Activated gamma-delta T cell (primary cell): ENCODE data around the gene CDHR1.

Experiments
- DNase-seq: peaks from one replicate; lab custom pipeline; 2025; lab: John Stamatoyannopoulos, UW

CDHR1 gene

DNA sequence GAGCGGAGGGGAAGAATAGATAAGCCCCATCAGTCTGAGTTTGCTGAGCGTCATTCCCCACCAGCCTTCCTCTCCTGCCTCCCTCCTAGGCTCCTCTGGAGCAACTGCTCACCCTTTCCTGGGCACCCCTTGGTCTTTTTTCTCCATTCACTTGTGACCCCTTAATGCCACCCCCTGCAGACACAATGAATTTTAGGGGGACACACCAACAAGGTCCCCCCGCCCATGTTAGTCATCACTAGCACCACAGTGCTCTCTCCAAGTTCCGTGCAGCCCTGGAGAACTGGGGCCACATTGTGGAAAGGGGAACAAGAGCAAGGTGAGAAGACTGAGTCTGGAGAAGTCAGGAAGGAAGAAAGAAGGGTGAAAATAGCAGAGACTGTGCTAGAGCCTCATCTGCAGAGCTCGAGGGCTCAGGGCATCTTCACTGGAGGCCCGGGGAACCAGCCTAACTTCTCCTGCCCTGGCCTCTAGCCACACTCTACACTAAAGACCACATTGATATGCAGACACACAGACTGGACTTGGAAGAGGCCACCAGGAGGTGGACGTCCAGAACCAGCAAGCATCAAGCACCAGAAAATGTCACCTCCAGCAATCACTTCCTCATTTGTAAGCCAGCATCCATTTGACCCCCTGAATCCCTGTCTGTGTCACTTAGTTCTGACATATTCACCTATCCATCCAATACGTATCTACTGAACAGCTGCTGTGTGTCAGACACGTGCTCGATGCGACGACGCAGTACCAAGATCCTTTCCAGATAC lies 68.0 kb downstream of the CDHR1 start:
- no peak for DNase-seq

DNA sequence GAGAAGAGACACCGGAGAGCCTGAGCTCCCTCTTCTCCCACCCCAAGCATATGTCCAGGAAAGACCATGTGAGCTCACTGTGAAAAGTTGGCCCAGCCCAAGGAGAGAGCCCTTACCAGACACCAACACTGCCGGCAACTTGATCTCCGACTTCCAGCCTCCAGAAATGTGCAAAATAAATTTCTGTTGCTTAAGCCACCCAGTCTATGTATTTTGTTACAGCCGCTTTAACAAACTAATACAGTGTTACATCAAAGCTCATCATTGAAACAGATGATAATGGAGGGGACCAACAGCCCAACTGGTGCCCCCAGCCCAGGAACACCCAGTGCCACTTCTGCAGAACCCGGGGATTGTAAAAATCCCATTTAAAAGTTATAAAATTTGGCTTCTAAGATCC lies 69.4 kb downstream of the CDHR1 start:
- DNase-seq = no peak

DNA sequence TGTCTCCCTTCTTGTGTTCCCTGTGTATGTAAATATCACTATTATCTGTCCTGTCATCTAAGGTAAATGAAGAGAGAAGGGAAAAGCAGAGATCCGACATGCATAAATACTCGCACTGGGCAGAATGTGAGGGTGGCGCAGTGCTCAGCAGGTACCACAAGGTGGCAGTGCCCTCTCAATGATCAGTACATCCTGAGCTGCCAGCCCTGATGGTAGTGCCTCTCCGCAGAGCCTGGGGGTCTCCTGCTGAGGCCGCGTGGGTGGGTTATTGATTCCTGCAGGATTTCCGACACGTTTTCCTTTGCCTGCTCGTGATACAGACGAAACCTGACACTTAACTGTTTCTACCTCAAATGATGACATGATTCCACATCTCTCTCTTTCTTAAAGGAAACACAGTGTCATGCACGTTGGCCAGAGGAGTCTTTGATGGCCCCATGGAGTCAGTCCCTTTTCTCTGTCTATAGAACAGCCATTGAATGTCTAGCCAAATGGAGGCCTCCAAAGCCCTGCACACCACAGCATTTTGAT lies 70.3 kb downstream of the CDHR1 start:
- DNase-seq = no peak

DNA sequence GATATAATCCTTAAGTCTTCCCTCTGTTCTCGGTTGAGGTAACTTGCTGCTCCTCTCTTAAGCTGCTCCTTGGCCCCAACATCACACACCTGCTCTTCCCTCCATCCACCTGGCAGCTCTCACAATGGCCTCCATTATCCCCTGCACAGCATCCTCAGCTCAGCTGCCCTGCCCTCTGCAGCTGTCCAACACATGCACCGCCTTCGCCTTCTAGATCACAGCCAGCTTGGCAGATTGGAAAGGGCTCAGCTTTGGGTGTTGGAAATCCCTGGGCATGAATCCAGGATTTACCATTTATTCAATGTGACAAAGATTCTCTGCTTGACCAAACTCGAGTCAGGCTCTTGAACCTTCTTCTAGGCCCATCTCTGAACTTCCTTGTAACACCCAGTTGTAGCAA lies 71.1 kb downstream of the CDHR1 start:
- DNase-seq = no peak

DNA sequence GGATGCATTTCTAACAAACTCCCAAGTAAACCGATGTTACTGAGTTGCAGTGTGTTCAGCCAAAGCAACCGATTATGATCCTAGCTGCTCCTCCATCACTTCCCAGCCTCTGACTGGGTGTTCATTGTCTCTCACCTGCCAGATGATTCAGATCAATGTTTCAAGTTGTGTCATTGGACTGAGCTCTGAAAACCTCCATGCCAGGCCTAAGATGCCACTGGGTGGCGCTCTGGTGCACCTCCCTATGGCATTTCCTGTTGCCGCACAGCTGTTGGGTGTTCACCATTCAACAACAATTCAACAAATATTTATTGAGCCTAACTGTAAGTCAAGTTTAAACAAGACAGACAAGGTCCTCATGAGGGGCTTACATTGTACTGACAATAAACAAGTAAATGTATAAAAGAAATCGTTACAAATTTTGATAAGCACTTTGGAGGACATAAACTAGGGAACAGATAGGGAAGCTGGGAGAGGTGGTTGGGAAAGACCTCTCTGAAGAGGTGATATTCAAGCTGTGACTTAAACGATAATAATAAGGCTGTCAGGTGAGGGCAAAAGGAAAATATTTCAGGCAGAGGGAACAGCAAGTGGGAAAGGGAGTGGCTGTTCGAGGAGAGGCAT lies 73.3 kb downstream of the CDHR1 start:
- DNase-seq = no peak

DNA sequence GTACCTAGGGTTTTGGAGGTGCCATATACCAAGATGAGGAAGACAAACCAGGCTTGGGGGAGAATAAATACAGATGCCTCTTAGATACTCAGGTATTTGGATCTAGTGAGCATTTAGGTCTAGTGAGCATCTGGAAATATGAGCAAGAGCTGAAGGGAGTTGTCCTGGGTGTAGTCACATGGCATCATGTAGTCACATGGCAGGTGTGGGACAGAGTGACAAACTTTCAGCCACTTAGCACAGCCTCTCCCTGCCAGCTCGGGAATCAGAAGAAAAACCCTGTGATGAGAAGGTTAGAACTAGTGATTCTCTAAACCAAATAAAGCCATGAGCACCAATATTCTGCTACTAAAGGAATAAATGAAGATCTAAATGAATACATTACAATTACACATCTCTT lies 74.8 kb downstream of the CDHR1 start:
- DNase-seq = no peak
